IPS-NIHi7 (cell line): ENCODE measurements around the gene RENBP.

Source experiments
- DNase-seq: peaks from one replicate; pipeline ENCODE4 v3.0.0; 2012; ENCODE audit warnings: mixed read lengths; ENCODE audit errors: extremely low spot score

The RENBP gene

GRCh38 chrX:153971124-153971449 lies 26.6 kb upstream of the RENBP start:
- DNase-seq: peak; percentile 44

GRCh38 chrX:153970357-153971123 lies 26.1 kb upstream of the RENBP start:
- no peak for DNase-seq

GRCh38 chrX:153969904-153970356 lies 25.5 kb upstream of the RENBP start:
- DNase-seq: no peak

- no peak for DNase-seq
Observed at GRCh38 chrX:153969125-153969903, 24.9 kb upstream of the RENBP start.

- DNase-seq: no peak
Observed at GRCh38 chrX:153968754-153969124, 24.3 kb upstream of the RENBP start.

GRCh38 chrX:153968255-153968654 lies 23.8 kb upstream of the RENBP start:
- no peak for DNase-seq

- DNase-seq: no peak
Observed at GRCh38 chrX:153967536-153968224, 23.2 kb upstream of the RENBP start.

GRCh38 chrX:153966841-153967535 lies 22.5 kb upstream of the RENBP start:
- no peak for DNase-seq

GRCh38 chrX:153966283-153966688 lies 21.8 kb upstream of the RENBP start:
- no peak for DNase-seq

- DNase-seq: no peak
Observed at GRCh38 chrX:153965406-153965805, 21.0 kb upstream of the RENBP start.

GRCh38 chrX:153964105-153964504 lies 19.7 kb upstream of the RENBP start:
- no peak for DNase-seq

GRCh38 chrX:153963546-153963945 lies 19.1 kb upstream of the RENBP start:
- DNase-seq: no peak

- no peak for DNase-seq
Observed at GRCh38 chrX:153961292-153961691, 16.8 kb upstream of the RENBP start.

GRCh38 chrX:153960786-153961185 lies 16.3 kb upstream of the RENBP start:
- no peak for DNase-seq

- no peak for DNase-seq
Observed at GRCh38 chrX:153960077-153960476, 15.6 kb upstream of the RENBP start.

- DNase-seq: no peak
Observed at GRCh38 chrX:153959649-153960048, 15.2 kb upstream of the RENBP start.

GRCh38 chrX:153958605-153959004 lies 14.2 kb upstream of the RENBP start:
- no peak for DNase-seq

- no peak for DNase-seq
Observed at GRCh38 chrX:153957224-153957623, 12.8 kb upstream of the RENBP start.

- DNase-seq: no peak
Observed at GRCh38 chrX:153956044-153956907, 11.8 kb upstream of the RENBP start.

- no peak for DNase-seq
Observed at GRCh38 chrX:153955228-153955732, 10.8 kb upstream of the RENBP start.
